PFSK-1 (cell line): ENCODE measurements around the gene AKR1D1. TPM values are rescaled to one million over a fixed set of nuclear protein-coding genes. Genes with fewer than 3 reads are reported as not detected.

ENCODE experiments used
- FOXP2 ChIP-seq: optimal IDR thresholded peaks from 2 replicates; pipeline ENCODE3; 2011; ENCODE audit warnings: borderline replicate concordance, control low read depth, inconsistent platforms; ENCODE audit not compliant: insufficient read depth; ENCODE audit errors: extremely low read length, extremely low read depth
- POLR2AphosphoS5 ChIP-seq: IDR thresholded peaks from 2 replicates; pipeline ENCODE4 v1.6.1; 2012; ENCODE audit warnings: low read depth, mild to moderate bottlenecking, control low read depth, low read length, moderate library complexity
- REST ChIP-seq, 2 experiments: IDR thresholded peaks; 2 replicates each; pipeline versions ENCODE4 v1.6.1 to v1.8.0; 2011 to 2012; ENCODE audit warnings: low read depth in 2 of 2, low read length in 2 of 2, control low read depth in 1 of 2, inconsistent platforms in 1 of 2, mild to moderate bottlenecking in 1 of 2, moderate library complexity in 1 of 2; ENCODE audit not compliant: insufficient read depth in 1 of 2
- SIN3A ChIP-seq: IDR thresholded peaks from 2 replicates; pipeline ENCODE4 v1.6.1; 2012; ENCODE audit warnings: mild to moderate bottlenecking, low read length, moderate library complexity, borderline replicate concordance; ENCODE audit not compliant: insufficient read depth
- TAF1 ChIP-seq: IDR thresholded peaks from 2 replicates; pipeline ENCODE4 v1.6.1; 2012; ENCODE audit warnings: low read length, control low read depth, borderline replicate concordance; ENCODE audit not compliant: insufficient read depth
- polyA plus RNA-seq: library from polyadenylated mRNA; unstranded; fragments of >200 nt; gene quantifications from one replicate; pipeline ENCODE4 v1.2.1, GENCODE V29; 2012; ENCODE audit warnings: low read depth, missing spikeins; ENCODE audit not compliant: insufficient read length

Gene AKR1D1
- not detected for polyA plus RNA-seq

- TF ChIP-seq SIN3A (no peak), FOXP2 (no peak), POLR2AphosphoS5 (no peak), TAF1 (no peak), REST (IDR thresholded peaks at IDR 0.05; ENCODE audit: insufficient read depth in 1 of 2, low read depth in 2 of 2, low read length in 2 of 2) (no peak)
Measured at GRCh38 chr7:138076196-138076595, at the start of gene AKR1D1. Gene AKR1D1 (plus strand): TSS chr7:138076459. CDS start chr7:138076519, 60 bp downstream.

- TF ChIP-seq FOXP2 (no peak), TAF1 (no peak), SIN3A (no peak), REST (IDR thresholded peaks at IDR 0.05; ENCODE audit: insufficient read depth in 1 of 2, low read depth in 2 of 2, low read length in 2 of 2) (no peak), POLR2AphosphoS5 (no peak)
Measured at GRCh38 chr7:138027100-138027499, 49.2 kb upstream of the AKR1D1 start.

GRCh38 chr7:138029126-138029525 is 47.1 kb upstream of the AKR1D1 start:
- TF ChIP-seq FOXP2 (no peak), TAF1 (no peak), REST (IDR thresholded peaks at IDR 0.05; ENCODE audit: insufficient read depth in 1 of 2, low read depth in 2 of 2, low read length in 2 of 2) (no peak), POLR2AphosphoS5 (no peak), SIN3A (no peak)

GRCh38 chr7:138029941-138030340 is 46.3 kb upstream of the AKR1D1 start:
- TF ChIP-seq POLR2AphosphoS5 (no peak), TAF1 (no peak), FOXP2 (no peak), REST (IDR thresholded peaks at IDR 0.05; ENCODE audit: insufficient read depth in 1 of 2, low read depth in 2 of 2, low read length in 2 of 2) (no peak), SIN3A (no peak)

GRCh38 chr7:138030679-138031351 is 45.4 kb upstream of the AKR1D1 start:
- TF ChIP-seq SIN3A (no peak), REST (IDR thresholded peaks at IDR 0.05; ENCODE audit: insufficient read depth in 1 of 2, low read depth in 2 of 2, low read length in 2 of 2) (no peak), TAF1 (no peak), FOXP2 (no peak), POLR2AphosphoS5 (no peak)
